Peyer's patch (tissue), 4 donors: ENCODE results near the gene GTPBP3. TPM values are rescaled to one million over a fixed set of nuclear protein-coding genes. Genes with fewer than 3 reads are reported as not detected.
"Not testable (repeated sequence)": the region's sequence is repeated elsewhere in the genome, so short reads cannot be mapped to it uniquely, and the experiment has no call there.

Experiments used
- DNase-seq, 3 donors: peaks; one replicate each; pipeline ENCODE4 v3.0.0-alpha.2; 2017 to 2019
- H3K27ac ChIP-seq, 4 donors: fragments of 200-600 bp; sonication (generic); one replicate each; pipeline ENCODE4 v1.5.1; 2016 to 2019
- H3K27me3 ChIP-seq, 2 donors: fragments of 200-600 bp; sonication (generic); one replicate each; pipeline ENCODE4 v1.5.1; 2019
- H3K36me3 ChIP-seq, 3 donors: fragments of 200-600 bp; sonication (generic); one replicate each; pipeline ENCODE4 v1.5.1; 2016 to 2019
- H3K4me1 ChIP-seq, 4 donors: fragments of 200-600 bp; sonication (generic); one replicate each; pipeline ENCODE4 v1.5.1; 2016 to 2019
- H3K4me3 ChIP-seq, 4 donors: fragments of 200-600 bp; sonication (generic); 1 replicate in 3 of 4; 2 replicates in 1 of 4; pipeline ENCODE4 v1.5.1; 2016 to 2019; ENCODE audit warnings: mild to moderate bottlenecking in 1 of 4
- H3K9me3 ChIP-seq, 4 donors: fragments of 200-600 bp; sonication (generic); one replicate each; pipeline ENCODE4 v1.5.1; 2016 to 2019; ENCODE audit warnings: mild to moderate bottlenecking in 1 of 4
- CTCF ChIP-seq, 6 experiments: fragments of 450-650 bp in 4 of 6; fragments of 200-600 bp in 2 of 6; sonication (generic) in 1 of 6; IDR thresholded peaks; one replicate each; pipeline ENCODE4 v1.5.1; 2017 to 2019; ENCODE audit warnings: antibody characterized with exemption in 6 of 6, mild to moderate bottlenecking in 3 of 6, moderate library complexity in 1 of 6
- POLR2A ChIP-seq, 2 donors: fragments of 450-650 bp; IDR thresholded peaks; one replicate each; pipeline ENCODE4 v1.5.1; 2017; ENCODE audit warnings: antibody characterized with exemption in 2 of 2, mild to moderate bottlenecking in 2 of 2, moderate library complexity in 2 of 2
- total RNA-seq, 4 donors: library from RNA; depleted of rRNA; stranded (reverse); fragments of >200 nt; gene quantifications; one replicate each; pipeline ENCODE4 v1.1.0, GENCODE V29; 2016

The GTPBP3 gene
- total RNA-seq, 4 donors from 2014 or later = 40.5 to 74.4 (median 57.7) TPM

DNA sequence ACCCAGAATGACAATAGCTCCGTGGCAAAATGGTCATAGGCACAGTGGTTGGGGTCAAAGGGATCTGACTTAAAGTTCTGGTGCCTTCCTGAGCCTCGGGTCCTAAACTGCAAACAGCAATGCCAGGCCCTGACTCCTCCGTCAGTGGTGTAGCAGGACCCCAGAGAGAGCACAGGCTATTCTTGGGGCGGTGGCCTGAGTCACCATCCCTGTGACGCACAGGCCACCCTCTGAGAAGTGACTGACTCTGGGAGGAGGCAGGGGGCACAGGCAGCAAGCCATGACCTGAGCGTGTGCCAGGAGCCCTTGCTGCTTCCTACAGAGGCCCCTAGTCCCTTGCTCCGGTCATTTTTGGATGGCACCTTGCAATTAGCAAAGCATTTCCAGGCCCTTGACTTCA is 21.0 kb downstream of the GTPBP3 start:
- H3K27me3 ChIP-seq = no peaks in the 10 kb centered on the region
- no peak overlapping the region for H3K4me3 ChIP-seq
- H3K4me1 ChIP-seq = no peaks in the 10 kb centered on the region
- no peaks in the 10 kb centered on the region for H3K9me3 ChIP-seq
- DNase-seq = no peak
- H3K27ac ChIP-seq = peak overlapping the region in 2 of 4 donors; percentile 10 to 22
- H3K36me3 ChIP-seq = no peaks in the 10 kb centered on the region
- TF ChIP-seq POLR2A (IDR thresholded peaks at IDR 0.05) (no peak), CTCF (IDR thresholded peaks at IDR 0.05) (no peak)

DNA sequence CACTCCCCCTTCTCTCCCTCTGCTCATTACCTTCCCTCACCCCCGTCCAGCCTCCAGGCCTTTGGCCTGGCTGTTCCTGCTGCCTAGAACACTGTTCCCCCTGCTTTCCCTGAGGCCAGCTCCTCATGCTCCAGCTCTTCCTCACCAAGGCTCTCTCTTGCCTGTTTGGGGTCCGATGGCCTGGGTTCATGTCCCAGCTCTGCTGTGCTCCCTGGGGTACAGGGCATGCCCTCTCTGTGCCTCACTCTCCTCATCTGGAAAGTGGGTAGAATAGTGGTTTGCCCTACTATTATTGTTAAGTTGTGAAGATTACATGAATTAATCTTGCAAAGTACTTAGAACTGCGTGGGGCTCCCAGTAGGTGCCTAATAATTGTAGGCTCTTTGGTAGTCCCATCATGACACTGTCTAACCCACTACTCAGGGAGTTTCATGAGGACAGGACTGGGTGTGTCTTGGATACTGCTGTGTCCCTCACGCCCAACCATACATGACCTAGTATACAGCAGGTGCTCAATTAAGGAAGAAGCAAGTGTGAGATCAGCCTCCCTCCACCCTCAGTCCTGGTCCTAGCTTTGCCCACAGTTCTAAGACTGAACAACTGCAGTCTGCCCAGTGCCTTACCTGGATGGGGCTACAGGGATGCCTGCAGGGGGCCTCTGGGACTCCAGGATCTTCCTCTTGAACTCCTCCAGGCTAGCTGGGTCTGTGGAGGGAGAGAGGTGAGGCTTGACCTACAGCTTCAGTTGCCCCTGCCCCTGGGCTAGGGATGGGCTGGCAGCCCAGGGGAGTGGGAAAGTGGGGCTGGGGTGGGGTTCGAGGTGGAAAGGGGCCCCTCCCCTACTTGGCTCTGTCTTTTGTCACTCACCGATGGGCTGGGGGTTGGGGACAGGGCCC is 22.8 kb downstream of the GTPBP3 start:
- Histone ChIP-seq H3K9me3 (no peaks in the 10 kb centered on the region), H3K27me3 (no peaks in the 10 kb centered on the region), H3K36me3 (no peaks in the 10 kb centered on the region), H3K4me1 (no peaks in the 10 kb centered on the region), H3K4me3 (no peak overlapping the region), H3K27ac (no peak overlapping the region)
- TF ChIP-seq POLR2A (IDR thresholded peaks at IDR 0.05) (no peak), CTCF (IDR thresholded peaks at IDR 0.05) (no peak)
- DNase-seq = no peak

DNA sequence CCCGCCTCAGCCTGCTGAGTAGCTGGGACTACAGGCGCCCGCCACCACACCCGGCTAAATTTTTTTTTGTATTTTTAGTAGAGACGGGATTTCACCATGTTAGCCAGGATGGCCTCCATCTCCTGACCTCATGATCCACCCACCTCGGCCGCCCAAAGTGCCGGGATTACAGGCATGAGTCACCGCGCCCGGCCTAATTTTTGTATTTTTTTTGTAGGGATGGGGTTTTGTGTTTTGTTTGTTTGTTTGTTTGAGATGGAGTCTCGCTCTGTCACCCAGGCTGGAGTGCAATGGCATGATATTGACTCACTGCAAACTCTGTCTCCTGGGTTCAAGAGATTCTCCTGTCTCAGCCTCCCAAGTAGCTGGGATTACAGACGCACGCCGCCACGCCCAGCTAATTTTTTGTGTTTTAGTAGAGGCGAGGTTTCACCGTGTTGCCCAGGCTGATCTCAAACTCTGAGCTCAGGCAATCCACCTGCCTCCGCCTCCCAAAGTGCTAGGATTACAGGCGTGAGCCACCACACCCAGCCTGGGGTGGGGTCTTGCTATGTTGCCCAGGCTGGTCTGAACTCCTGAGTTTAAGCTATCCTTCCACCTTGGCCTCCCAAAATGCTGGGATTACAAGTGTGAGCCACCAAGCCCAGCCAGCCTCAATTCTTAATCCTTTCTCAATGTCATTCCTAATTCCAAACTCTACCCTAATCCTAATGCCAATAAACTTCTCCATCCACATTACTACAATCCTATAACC is 26.7 kb downstream of the GTPBP3 start:
- not testable (repeated sequence) for H3K4me1 ChIP-seq, H3K36me3 ChIP-seq, DNase-seq, H3K27ac ChIP-seq, H3K27me3 ChIP-seq, H3K4me3 ChIP-seq, H3K9me3 ChIP-seq

DNA sequence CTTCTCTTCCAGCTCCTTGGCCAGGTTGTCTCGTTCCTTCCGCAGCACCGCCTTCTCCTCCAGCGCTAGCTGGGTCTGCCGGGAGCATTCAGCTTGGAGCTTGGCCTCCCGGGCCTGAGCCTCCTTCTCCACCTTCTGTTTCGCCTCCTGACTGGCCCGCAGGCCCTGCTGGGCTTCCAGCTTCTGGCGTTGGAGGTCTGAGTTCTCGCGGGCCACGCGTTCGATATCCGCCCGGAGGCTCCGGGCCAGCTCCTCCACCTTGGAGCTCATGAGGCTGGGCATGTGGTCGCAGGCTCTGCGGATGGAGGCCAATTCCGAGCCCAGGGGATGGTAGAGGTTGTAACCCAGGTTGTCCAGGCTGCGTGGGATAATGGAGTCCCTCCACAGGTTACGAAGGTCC is 28.0 kb downstream of the GTPBP3 start:
- Histone ChIP-seq H3K36me3 (no peaks in the 10 kb centered on the region), H3K4me1 (peaks cover 0 to 5% (median 0%) of the 10 kb centered on the region in 4 donors), H3K4me3 (no peak overlapping the region), H3K9me3 (no peaks in the 10 kb centered on the region), H3K27me3 (no peaks in the 10 kb centered on the region), H3K27ac (no peak overlapping the region)
- DNase-seq = no peak
- TF ChIP-seq CTCF (IDR thresholded peaks at IDR 0.05) (no peak), POLR2A (IDR thresholded peaks at IDR 0.05) (no peak)

GRCh38 chr19:17370026-17370587 is 32.8 kb downstream of the GTPBP3 start:
- no peak overlapping the region for H3K4me3 ChIP-seq
- no peaks in the 10 kb centered on the region for H3K27me3 ChIP-seq
- DNase-seq = no peak
- TF ChIP-seq CTCF (IDR thresholded peaks at IDR 0.05) (no peak), POLR2A (IDR thresholded peaks at IDR 0.05) (no peak)
- H3K27ac ChIP-seq = peak overlapping the region in 1 of 4 donors; percentile 6
- H3K36me3 ChIP-seq = no peaks in the 10 kb centered on the region
- H3K4me1 ChIP-seq = peaks cover 0 to 5% (median 0%) of the 10 kb centered on the region in 4 donors
- no peaks in the 10 kb centered on the region for H3K9me3 ChIP-seq
